ENCODE results near the gene MRPS18A.

Gene MRPS18A

GRCh38 chr6:43695967-43696291, 8.3 kb upstream of the MRPS18A start:
- DNase-seq, result no peak

- DNase-seq, result no peak
These were observed 7.8 kb upstream of the MRPS18A start for GRCh38 chr6:43695215-43695966.

- DNase-seq, result no peak
These were observed 1.8 kb upstream of the MRPS18A start for GRCh38 chr6:43689421-43689820.

- no peak for DNase-seq
These were observed 533 bp downstream of the MRPS18A start for GRCh38 chr6:43687079-43687436.

- DNase-seq, result no peak
These were observed 3.7 kb downstream of the MRPS18A start for GRCh38 chr6:43683708-43684455.

DNA sequence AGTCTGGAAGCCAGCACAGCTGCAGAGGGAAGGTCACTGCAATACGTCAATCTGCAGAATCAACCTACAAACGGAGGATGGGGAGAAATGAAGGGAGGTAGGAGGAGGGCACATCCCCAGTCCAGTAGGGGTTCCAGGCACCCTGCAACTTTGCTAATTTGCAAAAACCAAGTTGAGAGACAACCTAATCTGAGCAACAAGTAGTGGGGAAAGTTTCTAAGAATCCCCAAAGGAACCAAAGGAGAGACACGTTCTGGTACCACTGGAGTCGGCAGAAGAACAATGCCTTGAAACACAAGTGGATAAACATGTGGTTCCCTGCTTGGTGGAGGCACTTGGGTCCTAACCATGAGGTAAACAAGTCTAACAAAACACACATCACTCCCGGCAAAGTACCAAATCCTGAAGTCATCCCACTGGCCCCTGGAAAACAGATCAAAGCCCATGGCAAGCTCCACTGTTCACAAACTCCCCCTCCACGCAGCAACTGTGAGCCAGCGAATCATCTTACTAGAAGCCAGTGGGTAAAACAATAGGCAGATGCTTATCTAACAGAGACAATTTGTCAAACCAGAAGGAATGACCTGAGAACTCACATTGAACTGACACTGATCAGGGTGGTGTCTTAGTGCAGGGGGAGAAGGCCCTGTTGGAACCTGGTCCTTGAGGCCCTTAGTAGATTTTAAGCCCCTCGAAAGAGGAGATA, 4.7 kb downstream of the MRPS18A start:
- DNase-seq, result no peak

DNA sequence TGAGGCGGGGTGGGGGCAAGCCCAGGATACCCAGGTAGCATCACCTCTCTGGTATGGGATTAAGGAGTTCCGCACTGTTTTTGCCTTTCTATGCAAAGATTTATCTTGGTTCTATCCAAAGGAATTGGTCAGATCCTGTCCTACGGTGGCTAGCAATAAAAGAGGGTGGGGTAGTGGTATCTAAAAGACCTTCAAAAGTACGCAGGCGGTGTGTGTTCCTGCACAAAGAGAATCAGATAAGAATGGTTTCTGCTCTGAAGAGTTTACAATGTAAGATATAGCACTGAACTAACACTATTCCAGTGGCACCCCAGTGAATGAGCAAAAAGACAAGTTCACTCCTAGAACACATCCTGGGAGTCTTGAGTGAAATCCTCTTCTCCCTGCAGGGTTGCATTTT, 6.3 kb downstream of the MRPS18A start:
- no peak for DNase-seq

- DNase-seq, result no peak
These were observed 7.0 kb downstream of the MRPS18A start for GRCh38 chr6:43680308-43681200.

DNA sequence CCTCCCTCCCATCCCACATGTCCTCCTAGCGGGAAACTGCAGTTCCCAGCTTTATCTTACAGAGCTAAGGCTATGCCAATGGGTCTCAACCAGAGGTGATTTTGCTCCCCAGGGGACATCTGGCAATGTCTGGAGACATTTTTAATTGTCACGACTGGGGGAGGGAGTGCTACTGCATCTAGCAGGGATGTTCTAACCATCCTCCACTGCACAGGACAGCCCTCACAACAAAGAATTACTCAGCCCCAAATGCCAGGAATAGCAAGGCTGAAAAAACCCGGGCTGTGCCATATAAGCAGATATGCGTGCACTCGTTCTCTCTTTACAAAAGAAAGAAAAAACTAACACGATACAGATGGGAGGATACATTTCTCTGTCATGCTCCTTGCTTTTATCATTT, 8.5 kb downstream of the MRPS18A start:
- DNase-seq, result no peak

DNA sequence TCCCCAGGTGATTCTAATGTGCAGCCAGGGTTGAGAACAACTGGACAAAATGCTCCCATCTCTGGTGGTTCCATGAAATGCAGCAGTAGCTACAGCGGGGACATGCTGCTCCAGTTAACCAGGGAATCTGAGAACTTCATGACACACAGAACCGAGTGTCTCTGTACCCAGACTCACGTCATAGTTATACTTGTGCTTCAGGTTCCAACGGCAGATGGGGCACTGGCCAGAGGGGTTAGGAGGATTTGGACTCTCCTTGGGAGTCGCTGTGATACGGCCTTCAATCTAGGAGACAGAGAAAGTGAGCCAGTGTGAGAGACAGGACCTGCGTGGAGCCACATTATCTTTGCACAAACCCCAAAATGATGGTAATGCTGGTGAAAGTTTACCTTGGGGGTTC, 9.2 kb downstream of the MRPS18A start:
- no peak for DNase-seq

DNA sequence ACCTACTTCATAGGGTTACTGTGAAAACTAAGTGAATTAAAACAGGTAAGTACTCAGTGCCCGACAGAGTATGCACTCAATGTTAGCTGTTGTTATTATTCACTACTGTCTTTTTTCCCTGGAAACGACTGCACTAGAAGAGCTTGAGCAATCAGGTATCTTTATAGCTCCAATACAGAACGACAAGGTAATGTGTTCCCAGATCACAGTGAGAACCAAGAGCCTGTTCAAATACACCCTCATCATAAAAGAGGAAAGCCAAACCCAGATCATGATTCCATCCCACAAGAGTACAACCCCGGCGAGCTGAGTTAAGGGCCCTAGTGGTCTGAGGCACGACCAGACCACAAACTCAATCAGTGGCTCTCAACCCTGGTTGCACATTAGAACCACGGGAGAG, 9.8 kb downstream of the MRPS18A start:
- DNase-seq, result no peak

GRCh38 chr6:43676962-43677606, 10.5 kb downstream of the MRPS18A start:
- no peak for DNase-seq

- DNase-seq, result no peak
These were observed 12.7 kb downstream of the MRPS18A start for GRCh38 chr6:43674921-43675320.

DNA sequence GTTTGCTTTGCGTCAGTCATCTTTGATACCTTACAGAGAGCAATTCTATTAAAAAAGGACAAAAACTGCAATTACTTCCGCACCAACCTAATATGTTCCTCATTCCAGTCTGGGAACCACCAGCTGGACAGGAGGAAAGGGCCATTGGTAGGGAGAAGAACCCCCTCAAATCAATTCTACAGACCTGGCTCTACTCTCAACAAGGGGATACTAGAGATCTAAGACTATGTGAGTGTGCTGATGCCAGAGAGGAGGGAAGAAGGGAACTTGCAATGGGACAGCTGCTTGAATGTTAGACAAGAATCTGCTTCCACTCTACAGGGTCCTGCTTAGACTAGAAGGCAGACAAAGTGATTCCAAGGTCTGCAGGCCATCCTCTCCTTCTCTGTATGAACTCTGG, 13.3 kb downstream of the MRPS18A start:
- DNase-seq, result no peak

- DNase-seq, result no peak
These were observed 14.0 kb downstream of the MRPS18A start for GRCh38 chr6:43673444-43674084.

- no peak for DNase-seq
These were observed 15.5 kb downstream of the MRPS18A start for GRCh38 chr6:43671801-43672690.

- DNase-seq, result no peak
These were observed 16.4 kb downstream of the MRPS18A start for GRCh38 chr6:43671011-43671800.

DNA sequence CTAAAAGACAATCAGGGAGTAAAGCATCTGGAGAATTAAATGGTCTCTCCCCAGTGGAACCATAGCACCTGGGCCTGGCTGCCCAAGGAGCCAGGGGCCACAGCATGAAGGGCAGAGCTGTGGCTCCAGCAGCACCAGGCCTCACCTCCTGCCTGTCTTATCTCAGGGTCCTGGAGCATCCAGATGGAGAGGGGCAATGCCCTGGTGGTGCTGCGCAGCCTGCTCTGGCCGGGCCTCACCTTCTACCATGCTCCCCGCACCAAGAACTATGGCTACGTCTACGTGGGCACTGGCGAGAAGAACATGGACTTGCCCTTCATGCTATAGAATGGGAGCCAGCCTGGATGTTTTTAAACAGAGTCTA, 17.0 kb downstream of the MRPS18A start:
- no peak for DNase-seq

DNA sequence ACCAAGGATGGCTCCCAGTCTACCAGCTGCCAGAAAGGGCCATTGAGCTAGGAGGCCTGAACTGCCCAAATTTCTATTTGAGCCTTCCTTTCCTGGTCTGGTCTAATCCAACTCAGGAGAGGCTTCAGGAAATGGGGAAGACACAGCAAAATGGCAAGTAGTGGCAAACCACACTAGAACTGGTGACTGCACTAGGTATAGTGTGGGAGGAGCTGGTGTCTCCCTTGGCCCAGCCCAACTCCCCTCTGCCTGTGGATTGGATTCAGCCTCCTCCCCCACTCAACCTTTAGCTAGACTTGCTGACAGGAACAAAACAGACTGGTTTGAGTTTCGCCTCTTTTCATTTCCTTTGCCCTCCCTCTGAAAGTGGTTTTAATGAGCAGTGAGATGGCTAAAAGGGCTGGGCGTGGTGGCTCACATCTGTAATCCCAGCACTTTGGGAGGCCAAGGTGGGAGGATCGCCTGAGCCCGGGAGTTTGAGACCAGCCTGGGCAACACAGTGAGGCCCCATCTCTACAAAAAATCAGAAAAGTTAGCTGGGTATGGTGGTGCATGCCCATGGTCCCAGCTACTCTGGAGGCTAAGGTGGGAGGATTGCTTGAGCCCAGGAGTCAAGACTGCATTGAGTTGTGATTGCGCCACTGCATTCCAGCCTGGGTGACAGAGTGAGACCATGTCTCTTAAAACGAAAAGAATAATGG, 17.5 kb downstream of the MRPS18A start:
- DNase-seq, result no peak

Data from activated CD8-positive, alpha-beta memory T cell treated with anti-CD3 and anti-CD28 coated beads, Interleukin-2, amount 50 U/mL, for 48 hours (primary cell).